ENCODE measurements around the gene EZR.

The EZR gene

GRCh38 chr6:158860279-158860865 is 41.2 kb upstream of the EZR start:
- no peak overlapping the region for H3K4me3 ChIP-seq (ENCODE audit: low read depth, low read length)
- TF ChIP-seq CTCF (IDR thresholded peaks at IDR 0.05; ENCODE audit: low read depth, low read length), result no peak

DNA sequence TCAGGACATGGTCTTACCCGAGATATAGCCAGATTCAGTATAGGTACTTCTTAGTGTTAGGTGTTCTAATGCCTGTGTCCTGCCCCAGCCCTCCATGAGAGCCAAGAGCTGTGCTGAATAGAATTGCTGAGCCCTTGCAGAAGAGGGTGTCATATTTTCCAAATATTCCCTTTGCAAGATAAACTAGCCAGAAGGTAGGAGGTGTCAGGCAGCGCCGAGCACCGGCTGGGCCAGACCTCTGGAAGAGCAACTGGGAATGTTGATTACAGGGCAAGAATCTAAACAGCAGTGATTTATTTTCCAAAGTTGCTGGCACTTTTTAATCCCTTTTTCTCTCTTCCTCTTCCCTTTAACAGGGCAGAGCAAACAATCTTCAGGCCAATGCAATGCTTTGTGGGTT is 37.1 kb upstream of the EZR start:
- no peak for TF ChIP-seq CTCF (IDR thresholded peaks at IDR 0.05; ENCODE audit: low read depth, low read length)
- H3K4me3 ChIP-seq (ENCODE audit: low read depth, low read length), result no peak overlapping the region

- H3K4me3 ChIP-seq (ENCODE audit: low read depth, low read length), result no peak overlapping the region
- TF ChIP-seq CTCF (IDR thresholded peaks at IDR 0.05; ENCODE audit: low read depth, low read length), result no peak
Measured at GRCh38 chr6:158854214-158855101, 35.3 kb upstream of the EZR start.

- no peak overlapping the region for H3K4me3 ChIP-seq (ENCODE audit: low read depth, low read length)
- TF ChIP-seq CTCF (IDR thresholded peaks at IDR 0.05; ENCODE audit: low read depth, low read length), result no peak
Measured at GRCh38 chr6:158853880-158854213, 34.7 kb upstream of the EZR start.

DNA sequence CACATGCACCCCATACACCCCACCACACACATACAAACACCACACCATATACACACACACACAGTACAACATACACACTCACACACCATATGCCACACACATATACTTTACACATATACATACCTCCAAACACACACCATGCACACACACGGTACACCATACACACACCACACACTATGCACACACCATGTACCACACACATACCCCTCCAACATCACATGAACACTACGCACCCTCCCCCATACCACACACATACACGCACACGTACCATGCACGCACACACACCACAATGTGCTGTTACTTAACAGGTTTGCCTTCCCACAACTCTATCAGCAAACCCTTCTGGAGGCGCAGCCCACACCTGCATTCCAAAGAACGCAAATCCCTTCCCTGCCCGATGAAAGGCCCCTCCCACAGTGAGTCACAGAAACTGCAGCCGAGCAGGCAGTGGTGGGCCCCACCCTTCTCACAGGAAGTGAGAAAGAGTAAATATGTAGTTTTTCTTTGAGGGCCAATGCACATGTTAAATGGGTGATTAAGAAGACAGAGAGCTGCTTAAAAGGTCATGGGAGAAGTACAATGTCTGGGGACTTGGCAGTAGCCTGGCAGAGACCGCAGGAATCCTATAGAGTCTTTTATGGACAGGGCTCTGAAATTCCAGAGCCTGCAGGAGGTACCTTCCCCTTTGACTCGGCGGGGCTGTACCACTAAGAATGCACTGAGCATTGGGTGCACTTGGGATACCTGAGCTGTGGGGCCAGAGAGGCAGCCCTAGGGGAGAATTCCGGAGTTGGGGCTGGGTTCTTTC is 34.1 kb upstream of the EZR start:
- no peak overlapping the region for H3K4me3 ChIP-seq (ENCODE audit: low read depth, low read length)

GRCh38 chr6:158852312-158853071 is 33.3 kb upstream of the EZR start:
- TF ChIP-seq CTCF (IDR thresholded peaks at IDR 0.05; ENCODE audit: low read depth, low read length), result no peak
- H3K4me3 ChIP-seq (ENCODE audit: low read depth, low read length), result no peak overlapping the region

More for the DNA sequence above, 34.1 kb upstream of the EZR start:
- TF ChIP-seq CTCF (IDR thresholded peaks at IDR 0.05; ENCODE audit: low read depth, low read length), result no peak

Measured in WI38 (cell line).